Activated CD8-positive, alpha-beta memory T cell treated with anti-CD3 and anti-CD28 coated beads for 24 hours (primary cell): ENCODE results near the gene SSTR5.

Source experiments
- DNase-seq: peaks from one replicate; pipeline ENCODE4 v3.0.0-alpha.2; 2020

SSTR5 gene

GRCh38 chr16:1107731-1108130, 35.2 kb downstream of the SSTR5 start:
- no peak for DNase-seq

GRCh38 chr16:1108299-1109252, 36.0 kb downstream of the SSTR5 start:
- no peak for DNase-seq

GRCh38 chr16:1109648-1110047, 37.1 kb downstream of the SSTR5 start:
- DNase-seq = no peak

GRCh38 chr16:1112506-1113184, 40.1 kb downstream of the SSTR5 start:
- no peak for DNase-seq

GRCh38 chr16:1113489-1113888, 40.9 kb downstream of the SSTR5 start:
- no peak for DNase-seq

- no peak for DNase-seq
Observed at GRCh38 chr16:1113889-1114526, 41.5 kb downstream of the SSTR5 start.

- DNase-seq = no peak
Observed at GRCh38 chr16:1116693-1117077, 44.1 kb downstream of the SSTR5 start.

GRCh38 chr16:1117176-1117900, 44.8 kb downstream of the SSTR5 start:
- no peak for DNase-seq

- no peak for DNase-seq
Observed at GRCh38 chr16:1117926-1118325, 45.4 kb downstream of the SSTR5 start.

GRCh38 chr16:1119129-1119528, 46.6 kb downstream of the SSTR5 start:
- no peak for DNase-seq

GRCh38 chr16:1119766-1120576, 47.4 kb downstream of the SSTR5 start:
- DNase-seq = no peak

GRCh38 chr16:1120577-1120941, 48.0 kb downstream of the SSTR5 start:
- DNase-seq = no peak

GRCh38 chr16:1121009-1121408, 48.5 kb downstream of the SSTR5 start:
- no peak for DNase-seq

- DNase-seq = no peak
Observed at GRCh38 chr16:1121601-1122397, 49.3 kb downstream of the SSTR5 start.

GRCh38 chr16:1122398-1122765, 49.8 kb downstream of the SSTR5 start:
- DNase-seq = no peak

GRCh38 chr16:1123525-1124230, 51.1 kb downstream of the SSTR5 start:
- DNase-seq = no peak

- DNase-seq = no peak
Observed at GRCh38 chr16:1124291-1124690, 51.7 kb downstream of the SSTR5 start.

- DNase-seq = no peak
Observed at GRCh38 chr16:1124795-1125194, 52.2 kb downstream of the SSTR5 start.

GRCh38 chr16:1125471-1125870, 52.9 kb downstream of the SSTR5 start:
- DNase-seq = no peak

- DNase-seq = no peak
Observed at GRCh38 chr16:1126044-1126443, 53.5 kb downstream of the SSTR5 start.

GRCh38 chr16:1126586-1126985, 54.0 kb downstream of the SSTR5 start:
- no peak for DNase-seq
